ENCODE results near the gene ZNF608.

DNA sequence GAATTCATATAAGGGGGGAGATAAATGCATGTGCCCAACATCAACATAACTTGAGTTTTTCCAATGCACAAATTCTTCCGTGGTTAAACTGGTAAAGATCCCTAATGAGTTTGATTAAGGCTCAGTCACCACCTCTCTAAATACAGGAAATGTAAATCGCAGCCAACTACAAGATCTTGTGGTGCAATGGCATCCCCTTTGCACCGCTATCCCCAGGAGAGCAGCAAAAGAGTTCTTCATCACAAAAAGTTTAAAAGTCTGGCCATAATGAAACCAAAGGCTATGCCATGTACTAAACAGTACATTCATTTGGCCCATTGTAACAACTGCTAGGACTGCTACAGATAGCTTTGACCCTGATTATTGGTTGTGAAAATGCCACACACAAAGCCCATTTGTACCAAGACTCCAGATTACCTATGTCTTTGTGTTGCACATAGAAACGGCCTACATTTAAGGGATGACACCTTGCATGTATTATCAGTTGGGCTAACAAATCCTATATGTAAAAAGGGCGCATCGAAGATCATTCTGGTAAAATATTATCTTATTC is 44.5 kb downstream of the ZNF608 start:
- no peak for TF ChIP-seq POLR2A (IDR thresholded peaks at IDR 0.05)
- TF ChIP-seq, protein P1, sequence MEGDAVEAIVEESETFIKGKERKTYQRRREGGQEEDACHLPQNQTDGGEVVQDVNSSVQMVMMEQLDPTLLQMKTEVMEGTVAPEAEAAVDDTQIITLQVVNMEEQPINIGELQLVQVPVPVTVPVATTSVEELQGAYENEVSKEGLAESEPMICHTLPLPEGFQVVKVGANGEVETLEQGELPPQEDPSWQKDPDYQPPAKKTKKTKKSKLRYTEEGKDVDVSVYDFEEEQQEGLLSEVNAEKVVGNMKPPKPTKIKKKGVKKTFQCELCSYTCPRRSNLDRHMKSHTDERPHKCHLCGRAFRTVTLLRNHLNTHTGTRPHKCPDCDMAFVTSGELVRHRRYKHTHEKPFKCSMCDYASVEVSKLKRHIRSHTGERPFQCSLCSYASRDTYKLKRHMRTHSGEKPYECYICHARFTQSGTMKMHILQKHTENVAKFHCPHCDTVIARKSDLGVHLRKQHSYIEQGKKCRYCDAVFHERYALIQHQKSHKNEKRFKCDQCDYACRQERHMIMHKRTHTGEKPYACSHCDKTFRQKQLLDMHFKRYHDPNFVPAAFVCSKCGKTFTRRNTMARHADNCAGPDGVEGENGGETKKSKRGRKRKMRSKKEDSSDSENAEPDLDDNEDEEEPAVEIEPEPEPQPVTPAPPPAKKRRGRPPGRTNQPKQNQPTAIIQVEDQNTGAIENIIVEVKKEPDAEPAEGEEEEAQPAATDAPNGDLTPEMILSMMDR (IDR thresholded peaks at IDR 0.05 in 8 of 11, conservative IDR thresholded peaks at IDR 0.05 in 3 of 11), result no peak
